Measurements from ENCODE around the gene TSPEAR. TPM values are rescaled to one million over a fixed set of nuclear protein-coding genes. Genes with fewer than 3 reads are reported as not detected.
"Not testable (repeated sequence)": the region's sequence is repeated elsewhere in the genome, so short reads cannot be mapped to it uniquely, and the experiment has no call there.

Gene TSPEAR
- total and polyA plus RNA-seq, 7 experiments from 2014 or later, result 0.07 TPM; not detected in 6

GRCh38 chr21:44639331-44639655, 72.1 kb downstream of the TSPEAR start:
- peaks cover 3 to 19% (median 11%) of the 10 kb centered on the region in 5 donors for H3K36me3 Mint-ChIP-seq
- H3K9me3 Mint-ChIP-seq, result peaks cover 10 to 40% (median 20%) of the 10 kb centered on the region in 11 donors
- H3K9me3 ChIP-seq (ENCODE audit: control insufficient read depth in 2 of 3, low read length in 3 of 3), result peaks cover 0 to 18% (median 3%) of the 10 kb centered on the region in 3 experiments
- no peaks in the 10 kb centered on the region for H3K36me3 ChIP-seq (ENCODE audit: control insufficient read depth in 2 of 3, insufficient read depth in 3 of 3, low read length in 3 of 3)
- peaks cover 0 to 6% (median 0%) of the 10 kb centered on the region in 7 donors for H3K4me1 Mint-ChIP-seq
- no peak for DNase-seq
- H3K27me3 ChIP-seq (ENCODE audit: control insufficient read depth in 2 of 2, insufficient read depth in 2 of 2, low read length in 2 of 2), result no peaks in the 10 kb centered on the region
- CTCF ChIA-PET, result no interaction called here
- no peak overlapping the region for H3K27ac ChIP-seq (ENCODE audit: low read depth, low read length)
- no peak overlapping the region for H3K4me3 Mint-ChIP-seq
- no peak overlapping the region for H3K4me3 ChIP-seq (ENCODE audit: low read length)
- POLR2A ChIA-PET, result no interaction called here
- no peak overlapping the region for H3K27ac Mint-ChIP-seq
- H3K4me1 ChIP-seq (ENCODE audit: control insufficient read depth in 2 of 2, insufficient read depth in 2 of 2, low read length in 2 of 2), result no peaks in the 10 kb centered on the region
- intact Hi-C loops (cut with micrococcal nuclease), result loop anchor here in 1 of 2 donors (2.0 kb wide), 1 partner anchor 48 kb away; no protein-coding TSS in a partner anchor
- ATAC-seq, result no peak
- H3K27me3 Mint-ChIP-seq, result peaks cover 0 to 14% (median 8%) of the 10 kb centered on the region in 5 donors

DNA sequence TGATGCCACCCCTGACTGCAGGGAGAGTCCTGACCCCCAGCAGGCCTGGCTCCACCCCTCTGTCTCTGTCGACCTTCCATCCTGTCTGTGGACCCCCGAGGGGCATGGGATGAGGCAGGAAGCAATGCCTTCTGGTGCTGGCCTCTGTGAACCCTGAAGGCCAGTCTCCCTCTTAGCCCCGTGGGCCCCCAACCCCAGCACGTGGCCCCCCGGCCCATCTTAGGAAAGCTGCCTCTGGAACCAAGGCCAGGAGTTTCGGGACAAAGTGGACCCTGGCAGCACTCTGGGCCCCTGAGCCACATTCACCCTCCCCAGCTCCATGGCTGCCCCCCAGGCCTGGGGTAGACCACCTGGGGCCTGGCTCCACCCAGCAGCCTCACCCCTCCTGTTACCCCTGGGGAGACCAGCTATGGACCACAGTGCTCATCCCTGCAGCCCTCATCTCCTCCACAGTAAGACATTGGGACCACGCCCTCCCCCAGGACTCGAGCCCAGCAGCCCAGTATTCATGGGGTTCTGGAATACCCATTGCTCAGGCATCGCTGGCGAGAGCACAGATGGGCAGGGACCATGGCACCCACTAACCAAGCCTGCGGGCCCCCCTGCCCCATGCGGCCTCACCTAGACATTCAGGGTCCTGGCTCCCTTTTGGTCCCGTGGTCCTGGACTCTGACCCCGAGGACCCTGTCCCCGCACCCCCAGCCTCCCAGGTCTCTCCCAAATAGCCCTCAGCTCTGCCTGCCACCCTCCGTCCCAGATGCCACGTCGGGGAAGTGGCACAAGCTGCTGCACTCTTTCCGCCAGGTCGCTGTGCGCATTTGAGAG, 72.7 kb downstream of the TSPEAR start:
- H3K4me3 Mint-ChIP-seq; POLR2A ChIA-PET; H3K27me3 ChIP-seq (ENCODE audit: control insufficient read depth in 2 of 2, insufficient read depth in 2 of 2, low read length in 2 of 2); H3K27ac ChIP-seq (ENCODE audit: low read depth, low read length); H3K4me1 ChIP-seq (ENCODE audit: control insufficient read depth in 2 of 2, insufficient read depth in 2 of 2, low read length in 2 of 2); DNase-seq; CTCF ChIA-PET; H3K4me3 ChIP-seq (ENCODE audit: low read length); H3K4me1 Mint-ChIP-seq; H3K27ac Mint-ChIP-seq; ATAC-seq; H3K36me3 ChIP-seq (ENCODE audit: control insufficient read depth in 2 of 3, insufficient read depth in 3 of 3, low read length in 3 of 3): not testable (repeated sequence)
- Mint-ChIP-seq H3K9me3 (peaks cover 10 to 37% (median 17%) of the 10 kb centered on the region in 11 donors), H3K27me3 (peaks cover 0 to 20% (median 8%) of the 10 kb centered on the region in 5 donors), H3K36me3 (peaks cover 0 to 15% (median 9%) of the 10 kb centered on the region in 5 donors)
- peaks cover 0 to 13% (median 3%) of the 10 kb centered on the region in 3 experiments for H3K9me3 ChIP-seq (ENCODE audit: control insufficient read depth in 2 of 3, low read length in 3 of 3)
- intact Hi-C loops (cut with micrococcal nuclease), result loop anchor here in 1 of 2 donors (2.0 kb wide), 1 partner anchor 48 kb away; no protein-coding TSS in a partner anchor

GRCh38 chr21:44637851-44638348, 73.5 kb downstream of the TSPEAR start:
- DNase-seq; H3K4me3 ChIP-seq (ENCODE audit: low read length); H3K9me3 ChIP-seq (ENCODE audit: control insufficient read depth in 2 of 3, low read length in 3 of 3); H3K36me3 ChIP-seq (ENCODE audit: control insufficient read depth in 2 of 3, insufficient read depth in 3 of 3, low read length in 3 of 3); H3K4me1 Mint-ChIP-seq; H3K4me3 Mint-ChIP-seq; ATAC-seq; H3K27ac ChIP-seq (ENCODE audit: low read depth, low read length); H3K27me3 ChIP-seq (ENCODE audit: control insufficient read depth in 2 of 2, insufficient read depth in 2 of 2, low read length in 2 of 2); H3K4me1 ChIP-seq (ENCODE audit: control insufficient read depth in 2 of 2, insufficient read depth in 2 of 2, low read length in 2 of 2); POLR2A ChIA-PET: not testable (repeated sequence)
- Mint-ChIP-seq H3K27ac (peak overlapping the region in 1 of 9 donors; percentile 43), H3K27me3 (peaks cover 0 to 26% (median 8%) of the 10 kb centered on the region in 5 donors), H3K36me3 (peaks cover 0 to 14% (median 9%) of the 10 kb centered on the region in 5 donors), H3K9me3 (peaks cover 10 to 38% (median 15%) of the 10 kb centered on the region in 11 donors)
- intact Hi-C loops (cut with micrococcal nuclease), result loop anchor here in 1 of 2 donors (2.0 kb wide), 1 partner anchor 47 kb away; no protein-coding TSS in a partner anchor
- CTCF ChIA-PET, result interaction anchor here (1.2 kb wide), 1 partner anchor 9 kb away, joined by 3 read pairs; the partner anchor contains the start of gene KRTAP10-11

- Mint-ChIP-seq H3K4me1 (peaks cover 0 to 7% (median 0%) of the 10 kb centered on the region in 7 donors), H3K27ac (peak within 1 kb of the TSS in 2 of 9 donors; percentile 43 to 59), H3K36me3 (peaks cover 0 to 14% (median 9%) of the 10 kb centered on the region in 5 donors), H3K4me3 (no peak within 1 kb of the TSS), H3K9me3 (peaks cover 9 to 40% (median 19%) of the 10 kb centered on the region in 11 donors), H3K27me3 (peaks cover 0 to 28% (median 8%) of the 10 kb centered on the region in 5 donors)
- Histone ChIP-seq H3K4me3 (ENCODE audit: low read length) (no peak within 1 kb of the TSS), H3K9me3 (ENCODE audit: control insufficient read depth in 2 of 3, low read length in 3 of 3) (peaks cover 0 to 13% (median 3%) of the 10 kb centered on the region in 3 experiments), H3K27ac (ENCODE audit: low read depth, low read length) (no peak within 1 kb of the TSS), H3K27me3 (ENCODE audit: control insufficient read depth in 2 of 2, insufficient read depth in 2 of 2, low read length in 2 of 2) (no peaks in the 10 kb centered on the region), H3K36me3 (ENCODE audit: control insufficient read depth in 2 of 3, insufficient read depth in 3 of 3, low read length in 3 of 3) (no peaks in the 10 kb centered on the region), H3K4me1 (ENCODE audit: control insufficient read depth in 2 of 2, insufficient read depth in 2 of 2, low read length in 2 of 2) (no peaks in the 10 kb centered on the region)
- CTCF ChIA-PET, result interaction anchor here (1.2 kb wide), 1 partner anchor 9 kb away, joined by 3 read pairs; the partner anchor contains the start of gene KRTAP10-11
- ATAC-seq (no peak), DNase-seq (no peak)
- POLR2A ChIA-PET, result no interaction called here
- intact Hi-C loops (cut with micrococcal nuclease), result no loop called here
Observed at GRCh38 chr21:44637018-44637850, 74.1 kb downstream of the TSPEAR start, which contains the start of gene KRTAP10-10. KRTAP10-10 (plus strand) TSS chr21:44637356; CDS start chr21:44637418, 62 bp downstream.

- no peak overlapping the region for H3K4me3 Mint-ChIP-seq
- H3K27ac Mint-ChIP-seq, result peak overlapping the region in 2 of 9 donors; percentile 57 to 59
- intact Hi-C loops (cut with micrococcal nuclease), result no loop called here
- CTCF ChIA-PET, result no interaction called here
- H3K27me3 Mint-ChIP-seq, result peaks cover 0 to 31% (median 8%) of the 10 kb centered on the region in 5 donors
- H3K4me3 ChIP-seq (ENCODE audit: low read length), result no peak overlapping the region
- POLR2A ChIA-PET, result no interaction called here
- H3K27me3 ChIP-seq (ENCODE audit: control insufficient read depth in 2 of 2, insufficient read depth in 2 of 2, low read length in 2 of 2), result no peaks in the 10 kb centered on the region
- no peak for ATAC-seq
- no peak overlapping the region for H3K27ac ChIP-seq (ENCODE audit: low read depth, low read length)
- no peaks in the 10 kb centered on the region for H3K36me3 ChIP-seq (ENCODE audit: control insufficient read depth in 2 of 3, insufficient read depth in 3 of 3, low read length in 3 of 3)
- DNase-seq, result no peak
- H3K4me1 ChIP-seq (ENCODE audit: control insufficient read depth in 2 of 2, insufficient read depth in 2 of 2, low read length in 2 of 2), result no peaks in the 10 kb centered on the region
- peaks cover 17 to 46% (median 26%) of the 10 kb centered on the region in 11 donors for H3K9me3 Mint-ChIP-seq
- H3K36me3 Mint-ChIP-seq, result peaks cover 0 to 17% (median 8%) of the 10 kb centered on the region in 5 donors
- H3K9me3 ChIP-seq (ENCODE audit: control insufficient read depth in 2 of 3, low read length in 3 of 3), result peaks cover 0 to 19% (median 3%) of the 10 kb centered on the region in 3 experiments
- H3K4me1 Mint-ChIP-seq, result peaks cover 0 to 7% (median 1%) of the 10 kb centered on the region in 7 donors
Observed at GRCh38 chr21:44636209-44637017, 75.0 kb downstream of the TSPEAR start.
